IMR-90 (cell line): ENCODE results near the gene ASXL2.

Experiments used
- FOS ChIP-seq: fragments of 150-350 bp; IDR thresholded peaks from 2 replicates; pipeline ENCODE4 v1.6.1; 2016; ENCODE audit warnings: low read depth, low read length
- MXI1 ChIP-seq: IDR thresholded peaks from 2 replicates; pipeline ENCODE4 v1.6.1; 2012; ENCODE audit warnings: low read depth, mild to moderate bottlenecking, low read length, moderate library complexity, borderline replicate concordance

- TF ChIP-seq FOS (no peak), MXI1 (no peak)
Measured at GRCh38 chr2:25722224-25722623, 156.1 kb downstream of the ASXL2 start.
